GM12892 (cell line): ENCODE measurements around the gene INTS15.

Source experiments
- POLR2A ChIP-seq: IDR thresholded peaks from 2 replicates; pipeline ENCODE4 v1.6.1; 2011; ENCODE audit warnings: low read depth, low read length, control low read depth
- POLR2AphosphoS5 ChIP-seq: IDR thresholded peaks from 2 replicates; pipeline ENCODE4 v1.6.1; 2011; ENCODE audit warnings: low read depth, low read length, control low read depth
- TAF1 ChIP-seq: IDR thresholded peaks from 2 replicates; pipeline ENCODE4 v1.6.1; 2011; ENCODE audit warnings: low read depth, mild to moderate bottlenecking, control low read depth, low read length, borderline replicate concordance

DNA sequence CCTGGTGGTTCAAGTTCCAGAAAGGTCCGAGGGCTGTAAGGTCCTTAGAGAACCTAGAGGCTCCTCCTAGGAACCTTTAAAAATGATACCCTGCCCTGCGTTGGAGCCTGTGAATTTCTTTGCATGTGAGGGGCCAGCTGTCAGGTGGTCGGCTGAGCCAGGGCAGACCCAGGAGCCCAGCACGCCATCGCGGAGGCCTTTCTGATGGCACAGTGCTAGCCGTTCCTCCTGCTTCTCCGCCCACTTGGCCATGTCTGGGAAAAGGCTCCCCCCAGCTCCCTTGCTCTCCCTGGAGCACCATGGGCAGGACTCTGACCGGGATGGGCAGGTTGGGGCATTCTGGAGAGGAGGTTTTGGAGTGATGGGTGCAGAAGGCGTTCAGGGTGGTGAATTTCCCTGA is 54.9 kb downstream of the INTS15 start:
- TF ChIP-seq POLR2A (no peak), POLR2AphosphoS5 (no peak), TAF1 (no peak)
